Pancreas (tissue), 10 donors: ENCODE results near the gene ZBTB20. TPM values are rescaled to one million over a fixed set of nuclear protein-coding genes. Genes with fewer than 3 reads are reported as not detected.

Source experiments
- ATAC-seq, 4 donors: fragments of 200-7000 bp; cut with Tn5 transposase; one replicate each; pipeline versions ENCODE4 v1.8.0 to v1.9.1; 2020; ENCODE audit warnings: mild to moderate bottlenecking in 4 of 4, moderate library complexity in 4 of 4
- DNase-seq, 6 donors: peaks; one replicate each; pipeline ENCODE4 v3.0.0-alpha.2; 2020
- FAIRE-seq: peaks from 2 replicates; lab custom pipeline; 2012; peaks lifted over from hg19 to GRCh38; lab: Jason Lieb, UNC
- H3K27ac ChIP-seq, 4 donors: fragments of 200-600 bp; sonication (generic); 1 replicate in 3 of 4; 2 replicates in 1 of 4; pipeline versions ENCODE4 v1.5.0 to v1.8.0; 2020
- H3K27me3 ChIP-seq, 4 donors: fragments of 200-600 bp; one replicate each; pipeline ENCODE4 v1.8.0; 2021
- H3K36me3 ChIP-seq, 3 donors: fragments of 200-600 bp; sonication (generic) in 1 of 3; one replicate each; pipeline versions ENCODE4 v1.5.0 to v1.8.0; 2020 to 2021
- H3K4me1 ChIP-seq, 3 donors: fragments of 200-600 bp; one replicate each; pipeline ENCODE4 v1.8.0; 2021
- H3K4me3 ChIP-seq, 4 donors: fragments of 200-600 bp; sonication (generic) in 2 of 4; one replicate each; pipeline versions ENCODE4 v1.5.0 to v1.8.0; 2020 to 2021
- H3K9me3 ChIP-seq, 4 donors: fragments of 200-600 bp; one replicate each; pipeline ENCODE4 v1.8.0; 2021
- WGBS, 2 donors: extraction: QIAGEN DNeasy Blood & Tissue Kit; methylation state at CpG; one replicate each; pipeline ENCODE4 v1.1.7; 2013; 5-methylcytosine and 5-hydroxymethylcytosine counted together
- intact Hi-C, 3 donors: fragments of 100-400 bp; cut with DNase I; formaldehyde crosslinking; loops; one replicate each; pipeline versions ENCODE4 v1.11.1 to v1.14.2; 2022
- polyA plus RNA-seq, 2 donors: library from polyadenylated mRNA; stranded (reverse); fragments of 200-250 nt; gene quantifications; one replicate each; pipeline ENCODE4 v1.2.3, GENCODE V29; 2013
- total RNA-seq, 6 donors: library from RNA; stranded (reverse); fragmentation: NEBNext Ultra II Directional in 4 of 6; extraction: Animal tissue kit (Norgen Biotek cat#: 25700) in 4 of 6; gene quantifications; one replicate each; pipeline versions ENCODE4 v1.2.1 to v1.2.4, GENCODE V29; 2021 to 2023
- TF ChIP-seq, protein P1 (sequence below), 4 donors: fragments of 200-600 bp; sonication (generic) in 3 of 4; IDR thresholded peaks; one replicate each; pipeline versions ENCODE4 v1.5.0 to v1.8.0; 2021; ENCODE audit warnings: antibody characterized with exemption in 4 of 4
- donor health status: healthy with polysubstance abuse.
- donor health status: DM: no; HTN: no; CAD: no; lungs with moderate emphysema.
- donor health status: DM: no; HTN: no; CAD: no.
- donor health status: control.
- donor health status: control.
- donor health status: Bipolar disorder and iron deficiency.
- donor health status: DM: yes; HTN: yes; CAD: no.
- donor health status: DM: no; HTN: no; CAD: no.
- donor health status: DM: no; HTN: no; CAD: no.
- donor health status: DM: yes; HTN: yes; CAD: no.

Gene ZBTB20
- total RNA-seq (10 to 100 TPM; 34.7 to 81.5 (median 47.0) TPM), polyA plus RNA-seq (10 to 100 TPM in 1 of 2 donors, 1 to 10 TPM in 1; 1.3 to 16.0 TPM)

DNA sequence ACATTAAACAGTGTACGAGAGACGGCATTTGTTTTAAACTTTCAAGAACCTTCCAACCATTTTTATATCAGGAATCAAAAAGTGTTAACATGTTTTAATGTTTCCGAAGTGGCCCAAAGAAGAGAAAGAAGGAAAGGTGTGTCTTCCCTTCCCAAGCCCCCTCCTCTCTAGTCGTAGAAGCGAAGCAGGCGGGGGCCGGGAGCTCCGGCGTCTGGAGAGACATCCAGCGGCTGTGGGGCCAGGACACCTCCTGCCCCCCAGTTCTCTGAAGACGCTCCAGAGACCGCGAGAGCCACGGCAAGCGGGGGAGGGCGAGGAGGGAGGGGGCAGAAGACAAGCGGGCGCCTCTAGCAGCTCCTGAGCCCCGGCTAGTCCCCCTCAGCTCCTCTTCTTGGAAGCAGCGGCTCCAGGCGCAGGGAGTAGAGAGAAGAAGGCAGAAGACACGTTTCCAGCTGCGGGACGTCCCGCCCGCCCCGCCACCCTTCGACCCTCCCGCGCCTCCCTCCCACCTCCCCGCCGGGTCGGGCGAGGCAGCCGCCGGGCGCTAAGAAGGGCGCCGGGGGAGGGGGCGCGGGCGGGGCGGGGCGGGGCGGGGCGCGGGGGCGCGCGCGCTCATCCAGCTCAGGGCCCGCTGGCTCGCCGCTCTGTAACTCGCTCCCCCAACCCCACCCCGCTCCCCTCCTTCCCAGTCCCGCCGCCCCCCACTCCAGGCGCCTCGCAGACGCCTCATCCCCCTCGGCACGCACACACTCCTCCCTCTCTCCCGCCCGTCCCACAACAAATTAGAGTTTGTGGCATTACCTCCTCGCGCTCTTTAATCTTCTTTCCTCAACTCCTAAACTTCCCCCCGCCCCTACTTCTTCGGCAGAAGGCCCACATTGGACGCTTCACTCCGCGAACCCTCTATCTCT is at the start of gene ZBTB20:
Gene ZBTB20, minus strand, starts transcription at position 871 of the 911 bp plus-strand sequence.
- Histone ChIP-seq H3K4me1 (peaks cover 0 to 16% (median 6%) of the 10 kb centered on the region in 3 donors), H3K27me3 (no peaks in the 10 kb centered on the region), H3K27ac (peak within 1 kb of the TSS; percentile 91 to 99 (median 97)), H3K36me3 (no peaks in the 10 kb centered on the region), H3K9me3 (no peaks in the 10 kb centered on the region), H3K4me3 (peak within 1 kb of the TSS; percentile 70 to 87 (median 84))
- FAIRE-seq (no peak), DNase-seq (peak; percentile 61 to 84 (median 72)), ATAC-seq (peak; percentile 47 to 59 (median 53))
- WGBS, 2 donors, result 1% methylated on average over 29 to 68 of the region's 72 CpGs
- intact Hi-C loops, result no loop called here
- TF ChIP-seq, protein P1, sequence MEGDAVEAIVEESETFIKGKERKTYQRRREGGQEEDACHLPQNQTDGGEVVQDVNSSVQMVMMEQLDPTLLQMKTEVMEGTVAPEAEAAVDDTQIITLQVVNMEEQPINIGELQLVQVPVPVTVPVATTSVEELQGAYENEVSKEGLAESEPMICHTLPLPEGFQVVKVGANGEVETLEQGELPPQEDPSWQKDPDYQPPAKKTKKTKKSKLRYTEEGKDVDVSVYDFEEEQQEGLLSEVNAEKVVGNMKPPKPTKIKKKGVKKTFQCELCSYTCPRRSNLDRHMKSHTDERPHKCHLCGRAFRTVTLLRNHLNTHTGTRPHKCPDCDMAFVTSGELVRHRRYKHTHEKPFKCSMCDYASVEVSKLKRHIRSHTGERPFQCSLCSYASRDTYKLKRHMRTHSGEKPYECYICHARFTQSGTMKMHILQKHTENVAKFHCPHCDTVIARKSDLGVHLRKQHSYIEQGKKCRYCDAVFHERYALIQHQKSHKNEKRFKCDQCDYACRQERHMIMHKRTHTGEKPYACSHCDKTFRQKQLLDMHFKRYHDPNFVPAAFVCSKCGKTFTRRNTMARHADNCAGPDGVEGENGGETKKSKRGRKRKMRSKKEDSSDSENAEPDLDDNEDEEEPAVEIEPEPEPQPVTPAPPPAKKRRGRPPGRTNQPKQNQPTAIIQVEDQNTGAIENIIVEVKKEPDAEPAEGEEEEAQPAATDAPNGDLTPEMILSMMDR (IDR thresholded peaks at IDR 0.05), result no peak

DNA sequence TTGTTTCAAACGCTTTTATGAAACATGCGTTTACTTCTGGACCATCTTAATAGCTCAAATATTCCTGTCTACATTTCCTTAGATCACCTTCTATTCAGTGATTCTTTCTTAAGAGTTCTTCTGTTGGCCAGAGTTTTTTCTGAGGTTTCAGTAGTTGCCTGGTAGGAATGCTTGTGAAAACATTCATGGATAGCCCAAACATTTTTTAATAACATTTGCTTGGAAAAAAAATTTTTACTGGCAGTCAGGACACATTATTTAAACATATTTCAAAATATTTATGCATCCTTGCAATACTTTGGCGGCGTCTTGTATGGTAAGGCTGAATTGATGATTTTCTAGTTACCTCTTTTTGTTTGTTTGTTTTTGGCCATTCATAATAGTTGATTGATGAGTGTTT is 47.4 kb upstream of the ZBTB20 start:
- ATAC-seq (no peak), DNase-seq (no peak), FAIRE-seq (no peak)
- H3K27me3 ChIP-seq, result no peaks in the 10 kb centered on the region
- H3K9me3 ChIP-seq, result no peaks in the 10 kb centered on the region
- no peaks in the 10 kb centered on the region for H3K4me1 ChIP-seq
- H3K27ac ChIP-seq, result no peak overlapping the region
- no peak overlapping the region for H3K4me3 ChIP-seq
- intact Hi-C loops, result no loop called here
- no peaks in the 10 kb centered on the region for H3K36me3 ChIP-seq
- TF ChIP-seq, protein P1 (IDR thresholded peaks at IDR 0.05), result no peak
- 84 to 85% methylated on average over 4 of the region's 4 CpGs for WGBS, 2 donors

DNA sequence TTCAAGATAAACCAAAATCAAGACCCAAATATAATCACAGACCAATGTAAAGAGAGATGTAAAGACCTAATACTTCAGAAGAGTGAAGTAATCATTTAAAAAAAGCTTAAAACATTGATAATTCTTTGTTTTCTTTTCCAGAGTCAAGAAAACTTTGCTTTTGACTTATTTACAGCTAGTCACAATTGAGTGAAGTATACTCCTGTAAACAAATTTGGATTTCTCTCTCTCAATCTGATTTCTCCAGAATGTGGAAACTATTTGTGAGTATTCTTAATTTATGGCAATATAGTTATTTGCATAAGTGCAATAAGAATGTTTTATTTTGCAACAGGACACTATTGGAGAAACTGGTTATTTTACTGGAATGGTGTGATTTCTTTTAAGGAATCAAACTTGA is 43.7 kb upstream of the ZBTB20 start:
- TF ChIP-seq, protein P1 (IDR thresholded peaks at IDR 0.05), result no peak
- FAIRE-seq (no peak), DNase-seq (no peak), ATAC-seq (no peak)
- H3K27me3 ChIP-seq, result no peaks in the 10 kb centered on the region
- intact Hi-C loops, result no loop called here
- no peak overlapping the region for H3K27ac ChIP-seq
- H3K36me3 ChIP-seq, result no peaks in the 10 kb centered on the region
- H3K9me3 ChIP-seq, result no peaks in the 10 kb centered on the region
- no peaks in the 10 kb centered on the region for H3K4me1 ChIP-seq
- H3K4me3 ChIP-seq, result no peak overlapping the region

DNA sequence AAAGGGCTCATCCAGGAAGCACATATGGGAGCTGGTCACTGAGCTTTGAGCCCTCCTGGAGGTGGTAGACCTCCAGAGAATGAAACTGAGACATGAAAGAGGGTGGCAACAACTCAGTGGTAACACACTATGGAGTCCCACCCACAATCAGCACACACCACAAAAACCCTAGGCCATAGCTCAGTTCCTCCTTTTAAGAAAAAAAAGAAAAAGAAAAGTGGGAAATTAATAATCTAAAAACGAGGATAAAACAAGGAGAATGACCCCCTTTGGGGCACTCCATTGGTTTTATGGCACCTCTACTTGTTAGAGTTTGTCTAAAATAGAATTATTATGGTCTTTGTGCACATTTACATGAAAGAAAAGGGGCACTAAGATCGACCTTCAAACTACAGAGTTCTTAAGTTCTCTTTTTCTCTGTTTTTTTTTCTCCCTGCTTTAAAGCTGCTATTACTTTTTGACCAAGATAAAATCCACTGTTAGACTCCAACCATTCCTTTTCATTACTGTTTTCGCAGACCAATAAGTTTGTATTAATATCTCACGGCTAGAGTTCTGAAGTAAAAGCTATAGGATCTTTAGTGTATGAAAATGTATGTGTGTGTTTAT is 40.2 kb upstream of the ZBTB20 start:
- DNase-seq (no peak), FAIRE-seq (no peak), ATAC-seq (no peak)
- intact Hi-C loops, result no loop called here
- Histone ChIP-seq H3K27me3 (no peaks in the 10 kb centered on the region), H3K9me3 (no peaks in the 10 kb centered on the region), H3K4me1 (no peaks in the 10 kb centered on the region), H3K4me3 (no peak overlapping the region), H3K36me3 (no peaks in the 10 kb centered on the region), H3K27ac (no peak overlapping the region)
- TF ChIP-seq, protein P1 (IDR thresholded peaks at IDR 0.05), result no peak
- WGBS, 2 donors, result 75 to 87% methylated on average over 4 of the region's 4 CpGs
